Effector memory CD8-positive, alpha-beta T cell (primary cell): ENCODE results near the gene LBH.

Source experiments
- ATAC-seq: fragments of 150-1000 bp; cut with Tn5 transposase; replicated peaks from 2 replicates; pipeline ENCODE4 v1.10.0; 2021; ENCODE audit warnings: mild to moderate bottlenecking, moderate library complexity
- DNase-seq, 3 experiments: peaks; one replicate each; pipeline ENCODE4 v3.0.0; 2021
- H3K27ac Mint-ChIP-seq, 2 donors: one replicate each; pipeline ENCODE4 v1.8.0; 2022; ENCODE audit warnings: mild to moderate bottlenecking in 2 of 2, mixed read lengths in 2 of 2, moderate library complexity in 2 of 2
- H3K27me3 Mint-ChIP-seq, 2 donors: one replicate each; pipeline ENCODE4 v1.8.0; 2022; ENCODE audit warnings: mixed read lengths in 2 of 2
- H3K36me3 Mint-ChIP-seq: one replicate; pipeline ENCODE4 v1.8.0; 2022; ENCODE audit warnings: mild to moderate bottlenecking, moderate library complexity, mixed read lengths; ENCODE audit not compliant: insufficient read depth
- H3K4me1 Mint-ChIP-seq, 2 donors: one replicate each; pipeline ENCODE4 v1.8.0; 2022; ENCODE audit warnings: low read depth in 2 of 2, mixed read lengths in 2 of 2
- H3K4me3 Mint-ChIP-seq, 2 donors: one replicate each; pipeline ENCODE4 v1.8.0; 2022; ENCODE audit warnings: mild to moderate bottlenecking in 2 of 2, mixed read lengths in 2 of 2, moderate library complexity in 2 of 2
- H3K9me3 Mint-ChIP-seq, 2 donors: one replicate each; pipeline ENCODE4 v1.8.0; 2022; ENCODE audit warnings: mixed read lengths in 2 of 2

The LBH gene

GRCh38 chr2:30248791-30249190 lies 17.5 kb downstream of the LBH start:
- ATAC-seq (no peak), DNase-seq (no peak)
- Mint-ChIP-seq H3K27me3 (no peaks in the 10 kb centered on the region), H3K9me3 (no peaks in the 10 kb centered on the region), H3K4me3 (peak overlapping the region; percentile 6 to 36), H3K36me3 (peaks cover 53% of the 10 kb centered on the region), H3K27ac (peak overlapping the region; percentile 84), H3K4me1 (peaks cover 60 to 78% of the 10 kb centered on the region in 2 donors)

GRCh38 chr2:30249354-30249753 lies 18.0 kb downstream of the LBH start:
- Mint-ChIP-seq H3K4me3 (peak overlapping the region; percentile 6 to 26), H3K36me3 (peaks cover 47% of the 10 kb centered on the region), H3K4me1 (peaks cover 60 to 78% of the 10 kb centered on the region in 2 donors), H3K9me3 (no peaks in the 10 kb centered on the region), H3K27ac (peak overlapping the region; percentile 84), H3K27me3 (no peaks in the 10 kb centered on the region)
- DNase-seq (no peak), ATAC-seq (no peak)

- H3K27ac Mint-ChIP-seq, result peak overlapping the region in 1 of 2 donors; percentile 57
- H3K4me1 Mint-ChIP-seq, result peaks cover 66 to 84% of the 10 kb centered on the region in 2 donors
- ATAC-seq, result no peak
- peak overlapping the region; percentile 29 to 44 for H3K4me3 Mint-ChIP-seq
- DNase-seq, result no peak
- no peaks in the 10 kb centered on the region for H3K9me3 Mint-ChIP-seq
- H3K36me3 Mint-ChIP-seq, result peaks cover 40% of the 10 kb centered on the region
- H3K27me3 Mint-ChIP-seq, result no peaks in the 10 kb centered on the region
Measured at GRCh38 chr2:30250421-30250820, 19.1 kb downstream of the LBH start.

- H3K9me3 Mint-ChIP-seq, result no peaks in the 10 kb centered on the region
- peak overlapping the region; percentile 59 to 62 for H3K4me3 Mint-ChIP-seq
- DNase-seq (no peak), ATAC-seq (peak; percentile 53)
- H3K27ac Mint-ChIP-seq, result peak overlapping the region; percentile 57 to 91
- peaks cover 47% of the 10 kb centered on the region for H3K36me3 Mint-ChIP-seq
- peaks cover 69 to 84% of the 10 kb centered on the region in 2 donors for H3K4me1 Mint-ChIP-seq
- H3K27me3 Mint-ChIP-seq, result no peaks in the 10 kb centered on the region
Measured at GRCh38 chr2:30252723-30253701, 21.7 kb downstream of the LBH start.

- peaks cover 53% of the 10 kb centered on the region for H3K36me3 Mint-ChIP-seq
- H3K4me3 Mint-ChIP-seq, result peak overlapping the region; percentile 59 to 62
- H3K9me3 Mint-ChIP-seq, result no peaks in the 10 kb centered on the region
- ATAC-seq (no peak), DNase-seq (no peak)
- peak overlapping the region; percentile 57 to 91 for H3K27ac Mint-ChIP-seq
- H3K4me1 Mint-ChIP-seq, result peaks cover 60 to 79% of the 10 kb centered on the region in 2 donors
- no peaks in the 10 kb centered on the region for H3K27me3 Mint-ChIP-seq
Measured at GRCh38 chr2:30253873-30254684, 22.7 kb downstream of the LBH start.

- ATAC-seq, result no peak
- Mint-ChIP-seq H3K4me1 (peaks cover 59 to 78% of the 10 kb centered on the region in 2 donors), H3K4me3 (peak overlapping the region in 1 of 2 donors; percentile 38), H3K9me3 (no peaks in the 10 kb centered on the region), H3K36me3 (peaks cover 59% of the 10 kb centered on the region), H3K27ac (peak overlapping the region; percentile 57 to 91), H3K27me3 (no peaks in the 10 kb centered on the region)
- DNase-seq, result no peak
Measured at GRCh38 chr2:30254685-30255001, 23.3 kb downstream of the LBH start.

GRCh38 chr2:30255026-30255425 lies 23.7 kb downstream of the LBH start:
- peak overlapping the region; percentile 57 to 91 for H3K27ac Mint-ChIP-seq
- no peaks in the 10 kb centered on the region for H3K9me3 Mint-ChIP-seq
- no peaks in the 10 kb centered on the region for H3K27me3 Mint-ChIP-seq
- peaks cover 59 to 79% of the 10 kb centered on the region in 2 donors for H3K4me1 Mint-ChIP-seq
- no peak for DNase-seq
- peak overlapping the region; percentile 33 to 38 for H3K4me3 Mint-ChIP-seq
- no peak for ATAC-seq
- H3K36me3 Mint-ChIP-seq, result peaks cover 62% of the 10 kb centered on the region

GRCh38 chr2:30255466-30256408 lies 24.4 kb downstream of the LBH start:
- peak overlapping the region; percentile 57 to 91 for H3K27ac Mint-ChIP-seq
- no peaks in the 10 kb centered on the region for H3K27me3 Mint-ChIP-seq
- H3K4me1 Mint-ChIP-seq, result peaks cover 56 to 80% of the 10 kb centered on the region in 2 donors
- H3K4me3 Mint-ChIP-seq, result peak overlapping the region; percentile 33 to 38
- no peaks in the 10 kb centered on the region for H3K9me3 Mint-ChIP-seq
- DNase-seq, result no peak
- ATAC-seq, result no peak
- H3K36me3 Mint-ChIP-seq, result peaks cover 68% of the 10 kb centered on the region

GRCh38 chr2:30257266-30258214 lies 26.2 kb downstream of the LBH start:
- ATAC-seq (no peak), DNase-seq (no peak)
- no peaks in the 10 kb centered on the region for H3K9me3 Mint-ChIP-seq
- peaks cover 53 to 82% of the 10 kb centered on the region in 2 donors for H3K4me1 Mint-ChIP-seq
- H3K27ac Mint-ChIP-seq, result peak overlapping the region; percentile 85 to 86
- no peaks in the 10 kb centered on the region for H3K27me3 Mint-ChIP-seq
- peak overlapping the region in 1 of 2 donors; percentile 8 for H3K4me3 Mint-ChIP-seq
- H3K36me3 Mint-ChIP-seq, result peaks cover 55% of the 10 kb centered on the region

GRCh38 chr2:30259071-30259470 lies 27.7 kb downstream of the LBH start:
- H3K9me3 Mint-ChIP-seq, result no peaks in the 10 kb centered on the region
- DNase-seq (no peak), ATAC-seq (no peak)
- H3K27me3 Mint-ChIP-seq, result no peaks in the 10 kb centered on the region
- H3K4me3 Mint-ChIP-seq, result no peak overlapping the region
- H3K4me1 Mint-ChIP-seq, result peaks cover 48 to 70% of the 10 kb centered on the region in 2 donors
- peaks cover 50% of the 10 kb centered on the region for H3K36me3 Mint-ChIP-seq
- H3K27ac Mint-ChIP-seq, result peak overlapping the region; percentile 84 to 96

- peak overlapping the region in 1 of 2 donors; percentile 4 for H3K4me3 Mint-ChIP-seq
- H3K27ac Mint-ChIP-seq, result peak overlapping the region; percentile 84 to 96
- ATAC-seq (no peak), DNase-seq (no peak)
- no peaks in the 10 kb centered on the region for H3K27me3 Mint-ChIP-seq
- H3K4me1 Mint-ChIP-seq, result peaks cover 41 to 72% of the 10 kb centered on the region in 2 donors
- no peaks in the 10 kb centered on the region for H3K9me3 Mint-ChIP-seq
- peaks cover 50% of the 10 kb centered on the region for H3K36me3 Mint-ChIP-seq
Measured at GRCh38 chr2:30259827-30260679, 28.7 kb downstream of the LBH start.
